DMS153 (cell line): Measurements from ENCODE around the gene SPATA2.

ENCODE experiments used
- DNase-seq: peaks from one replicate; lab custom pipeline; 2025; lab: John Stamatoyannopoulos, UW

SPATA2 gene

DNA sequence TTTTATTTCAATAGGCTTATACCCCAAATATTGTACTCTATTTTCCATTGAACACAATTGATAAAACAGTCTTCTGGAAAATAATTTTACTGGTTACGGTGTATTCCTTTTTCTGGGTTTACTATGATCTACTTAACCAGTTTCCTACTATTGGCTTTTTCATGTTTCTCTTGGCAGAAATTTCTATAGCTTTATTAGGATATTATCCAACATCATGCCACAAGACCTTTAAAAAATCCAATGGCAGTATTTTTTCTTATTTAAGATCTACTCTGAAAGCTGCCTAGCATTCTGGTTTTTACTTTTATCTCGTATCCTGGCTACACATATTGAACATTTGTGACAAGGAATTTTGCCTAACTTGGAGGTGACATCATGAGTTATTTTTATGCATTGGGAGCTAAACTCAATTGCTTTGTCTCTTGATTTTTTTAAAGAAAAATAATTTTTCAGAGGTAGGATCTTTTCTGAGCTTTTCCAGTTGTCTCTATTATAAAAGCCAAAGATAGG is 57.2 kb downstream of the SPATA2 start:
- no peak for DNase-seq

DNA sequence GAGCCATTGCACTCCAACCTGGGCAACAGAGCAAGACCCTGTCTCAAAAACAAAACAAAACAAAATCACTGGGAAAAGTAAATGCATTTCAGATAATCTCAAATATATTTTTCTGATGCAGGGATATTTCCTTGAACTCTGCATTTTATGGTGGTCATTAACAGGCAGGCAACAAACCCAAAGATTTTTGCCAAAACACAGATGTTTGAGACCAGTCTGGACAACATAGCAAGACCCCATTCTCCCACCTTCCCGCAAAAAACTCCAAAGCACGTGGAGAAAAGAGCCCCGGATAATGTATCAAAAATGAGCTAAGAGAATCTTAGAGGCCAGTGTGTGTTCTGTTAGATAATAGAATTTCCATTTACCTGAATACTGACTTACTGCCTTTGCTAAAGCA is 58.4 kb downstream of the SPATA2 start:
- DNase-seq = no peak

GRCh38 chr20:49854190-49854875 is 61.0 kb downstream of the SPATA2 start:
- no peak for DNase-seq

DNA sequence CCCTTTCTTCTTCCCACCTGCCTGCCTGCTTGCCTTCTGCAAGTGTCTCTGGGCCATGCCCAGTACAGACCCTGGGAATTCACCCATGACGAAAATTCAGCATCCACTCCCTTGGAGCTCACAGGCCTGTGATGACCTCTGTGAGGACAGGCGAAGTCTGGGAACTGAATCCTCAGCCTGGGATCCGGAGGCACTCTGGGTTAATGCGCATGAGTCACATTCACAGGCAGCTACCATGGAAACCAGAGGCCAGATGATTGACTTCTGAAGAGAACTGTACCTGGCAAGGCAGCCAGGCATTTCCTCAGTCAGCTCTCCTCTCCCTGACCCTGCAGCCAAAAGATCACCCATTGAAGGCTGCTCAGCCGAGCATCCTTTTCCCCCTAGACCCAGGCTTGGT is 61.7 kb downstream of the SPATA2 start:
- no peak for DNase-seq
